HepG2 (cell line): ENCODE data around the gene SHF. TPM values are rescaled to one million over a fixed set of nuclear protein-coding genes. Genes with fewer than 3 reads are reported as not detected.
A peak's percentile ranks its signal among the peaks of the same experiment; 100 is the strongest.

Source experiments
- ATAC-seq: fragments of 200-7000 bp; cut with Tn5 transposase; 3 replicates; pipeline ENCODE4 v1.9.1; 2020; ENCODE audit warnings: mild to moderate bottlenecking, moderate library complexity
- BruUV-seq: library from RNA; stranded (reverse); fragments of 400-500 nt; replicated peaks from 2 replicates; lab custom pipeline; 2021; lab: Mats Ljungman, UMichigan
- CTCF ChIA-PET: fragments of 300-600 bp; formaldehyde crosslinking; extraction: SDS; loops from one replicate; lab custom pipeline; 2021; ENCODE audit warnings: low total read pairs, inconsistent platforms, low intra/inter-chr PET ratio; lab: Yijun Ruan, JAX
- POLR2A ChIA-PET: fragments of 350-600 bp; sonication (Branson Sonifier 250); formaldehyde crosslinking; loops from one replicate; lab custom pipeline; 2020; ENCODE audit warnings: antibody characterized with exemption, inconsistent platforms; lab: Yijun Ruan, JAX
- DNase-seq: peaks from one replicate; pipeline ENCODE4 v3.0.0-alpha.2; 2015; ENCODE audit warnings: low spot score
- FAIRE-seq: peaks from 3 replicates; lab custom pipeline; 2011; peaks lifted over from hg19 to GRCh38; lab: Jason Lieb, UNC
- H2AFZ ChIP-seq: one replicate; pipeline ENCODE4 v1.6.1; 2011; ENCODE audit warnings: low read length, inconsistent platforms
- H3K27ac ChIP-seq: fragments of 300-600 bp; 3 replicates; pipeline ENCODE4 v1.8.0; 2011; ENCODE audit warnings: mixed run types, mild to moderate bottlenecking, mixed read lengths, low read length, inconsistent platforms; ENCODE audit not compliant: insufficient read depth; ENCODE audit errors: extremely low read length
- H3K27me3 ChIP-seq, 2 experiments: fragments of 200-600 bp in 1 of 2; 2 replicates in 1 of 2; 3 replicates in 1 of 2; pipeline versions ENCODE4 v1.6.0 to v1.8.0; 2011; ENCODE audit warnings: low read length in 2 of 2, mild to moderate bottlenecking in 2 of 2, moderate library complexity in 2 of 2, inconsistent platforms in 1 of 2; ENCODE audit not compliant: insufficient read depth in 2 of 2, control insufficient read depth in 1 of 2
- H3K36me3 ChIP-seq, 2 experiments: fragments of 200-600 bp in 1 of 2; replicated peaks in 1 of 2; 2 replicates in 1 of 2; 3 replicates in 1 of 2; pipeline versions ENCODE4 v1.5.1 to v1.8.0; 2011; ENCODE audit warnings: low read length in 2 of 2, inconsistent platforms in 1 of 2; ENCODE audit not compliant: insufficient read depth in 2 of 2, control insufficient read depth in 1 of 2
- H3K4me1 ChIP-seq: 2 replicates; pipeline ENCODE4 v1.5.1; 2012; ENCODE audit warnings: low read length, inconsistent platforms; ENCODE audit not compliant: insufficient read depth
- H3K4me2 ChIP-seq: 2 replicates; pipeline ENCODE4 v1.6.0; 2011; ENCODE audit warnings: low read depth, low read length, inconsistent platforms
- H3K4me3 ChIP-seq, 3 experiments: fragments of 200-600 bp in 1 of 3; sonication (generic), shearing (Covaris generic) in 1 of 3; replicated peaks in 1 of 3; 2 replicates each; pipeline ENCODE4 v1.5.1; 2011 to 2016; ENCODE audit warnings: low read length in 3 of 3, inconsistent platforms in 2 of 3, low read depth in 2 of 3, mild to moderate bottlenecking in 2 of 3, control low read depth in 1 of 3, mixed read lengths in 1 of 3; ENCODE audit not compliant: insufficient read depth in 1 of 3
- H3K79me2 ChIP-seq: one replicate; pipeline ENCODE4 v1.6.1; 2011; ENCODE audit warnings: low read length, inconsistent platforms; ENCODE audit not compliant: insufficient read depth
- H3K9ac ChIP-seq: 2 replicates; pipeline ENCODE4 v1.6.0; 2011; ENCODE audit warnings: mild to moderate bottlenecking, low read depth, low read length, inconsistent platforms; ENCODE audit not compliant: insufficient read depth
- H3K9me3 ChIP-seq: 2 replicates; pipeline ENCODE4 v1.5.1; 2012; ENCODE audit warnings: mild to moderate bottlenecking, low read length
- H4K20me1 ChIP-seq: 2 replicates; pipeline ENCODE4 v1.6.0; 2011; ENCODE audit warnings: inconsistent platforms, mild to moderate bottlenecking, low read length, moderate library complexity; ENCODE audit not compliant: insufficient read depth
- AGO2 ChIP-seq: fragments of 200-400 bp; formaldehyde crosslinking; optimal IDR thresholded peaks from 2 replicates; pipeline ENCODE3; 2017; ENCODE audit warnings: mild to moderate bottlenecking, low read depth, low read length, moderate library complexity
- CAMTA2 ChIP-seq: sonication (generic); formaldehyde crosslinking; IDR thresholded peaks from 2 replicates; pipeline ENCODE4 v1.4.0; 2020; ENCODE audit warnings: mild to moderate bottlenecking, missing genetic modification reagents, borderline replicate concordance
- GABPB1 ChIP-seq: IDR thresholded peaks from 2 replicates; pipeline ENCODE4 v1.6.1; 2016; ENCODE audit warnings: mild to moderate bottlenecking, missing genetic modification reagents, moderate library complexity, missing compliant biosample characterization
- SRSF1 ChIP-seq: fragments of 200-400 bp; formaldehyde crosslinking; optimal IDR thresholded peaks from 2 replicates; pipeline ENCODE3; 2017; ENCODE audit warnings: mild to moderate bottlenecking, low read depth, low read length, moderate library complexity
- SRSF4 ChIP-seq: fragments of 200-400 bp; formaldehyde crosslinking; IDR thresholded peaks from one replicate; pipeline ENCODE4 v1.6.1; 2018; ENCODE audit warnings: mild to moderate bottlenecking, low read depth, low read length, moderate library complexity; ENCODE audit not compliant: poor library complexity, severe bottlenecking
- ZNF263 ChIP-seq: sonication (generic); formaldehyde crosslinking; IDR thresholded peaks from 2 replicates; pipeline ENCODE4 v1.4.0; 2020; ENCODE audit warnings: missing genetic modification reagents
- ZNF337 ChIP-seq: sonication (generic); formaldehyde crosslinking; IDR thresholded peaks from 2 replicates; pipeline ENCODE4 v1.5.1; 2020; ENCODE audit warnings: missing genetic modification reagents, low read depth, mild to moderate bottlenecking, borderline replicate concordance
- ZNF703 ChIP-seq: sonication (generic); formaldehyde crosslinking; IDR thresholded peaks from 2 replicates; pipeline ENCODE4 v1.5.1; 2020; ENCODE audit warnings: missing genetic modification reagents, mild to moderate bottlenecking, moderate library complexity, borderline replicate concordance
- ZNF792 ChIP-seq: IDR thresholded peaks from 2 replicates; pipeline ENCODE4 v1.6.1; 2016
- ZNF841 ChIP-seq: sonication (generic); formaldehyde crosslinking; IDR thresholded peaks from 2 replicates; pipeline ENCODE4 v1.8.1; 2023; ENCODE audit warnings: missing genetic modification reagents, borderline replicate concordance
- WGBS: methylation state at CpG from one replicate; pipeline ENCODE4 v1.1.6; 2017; ENCODE audit warnings: low lambda C conversion rate; 5-methylcytosine and 5-hydroxymethylcytosine counted together
- in situ Hi-C: cut with HindIII; loops from 2 replicates; pipeline ENCODE4 v1.10.0; 2017; ENCODE audit warnings: low pct_unique_long_range_greater_than_20kb; ENCODE audit not compliant: extremely low pct_ligation_motif_present
- intact Hi-C: fragments of 100-400 bp; cut with micrococcal nuclease; formaldehyde crosslinking; loops from one replicate; pipeline ENCODE4 v1.10.0; 2022; ENCODE audit not compliant: unreplicated experiment
- polyA plus RNA-seq, 8 experiments: library from polyadenylated mRNA; depleted of rRNA in 3 of 8; stranded (reverse) in 7 of 8; unstranded in 1 of 8; fragments of >200 nt; fragmentation: Illumina TruSeq in 4 of 8; extraction: Trizol in 4 of 8; gene quantifications; 2 replicates each; pipeline versions ENCODE4 v1.2.1 to v1.2.3, GENCODE V29; 2011 to 2016; ENCODE audit warnings: low read depth in 4 of 8, missing spikeins in 1 of 8, mixed read lengths in 1 of 8; ENCODE audit not compliant: insufficient read depth in 1 of 8
- total RNA-seq, 5 experiments: library from RNA; depleted of rRNA; stranded (reverse); fragments of >200 nt; fragmentation: Illumina TruSeq; extraction: Trizol; gene quantifications; 2 replicates each; pipeline ENCODE4 v1.2.3, GENCODE V29; 2016; ENCODE audit warnings: low read depth in 1 of 5
- TF ChIP-seq, protein P1 (sequence below): sonication (generic); formaldehyde crosslinking; IDR thresholded peaks from 2 replicates; pipeline ENCODE4 v1.5.1; 2020; ENCODE audit warnings: missing genetic modification reagents, mild to moderate bottlenecking, borderline replicate concordance

The SHF gene
- total and polyA plus RNA-seq, 2 of the 13 experiments (the other 11 are each of a cell fraction or from before 2014, with no cell fraction given) = 20.9 to 25.5 TPM

DNA sequence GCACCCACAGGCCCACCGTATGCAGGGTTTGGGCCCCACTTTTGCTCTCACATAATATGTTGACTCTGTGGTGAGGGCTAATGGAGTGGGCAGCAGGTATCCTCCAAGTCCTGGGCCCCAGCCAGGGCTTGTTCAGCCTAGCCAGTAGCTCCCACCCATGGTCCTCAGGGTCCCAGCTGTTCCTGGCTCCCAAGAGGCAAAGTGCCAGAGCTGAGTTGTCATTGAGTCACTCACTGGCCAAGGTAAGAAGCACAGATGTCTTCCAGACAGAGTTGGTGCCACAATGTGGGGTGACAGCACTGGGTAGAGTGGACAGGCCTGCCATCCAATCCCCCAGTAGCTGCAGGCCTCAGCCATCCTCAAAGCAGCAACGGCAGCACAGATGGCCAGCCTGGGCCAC, 4.3 kb downstream of the SHF start:
- no TSS peak for BruUV-seq
- 90% methylated on average over 2 of the region's 2 CpGs for WGBS
- intact Hi-C loops = no loop called here
- peaks cover 6% of the 10 kb centered on the region in 2 experiments; a peak in 3 of 5 replicates for H3K36me3 ChIP-seq
- FAIRE-seq (no peak), ATAC-seq (no peak), DNase-seq (no peak)
- peaks cover 0 to 3% of the 10 kb centered on the region in 2 experiments; a peak in 1 of 5 replicates for H3K27me3 ChIP-seq
- no peak overlapping the region for H2AFZ ChIP-seq
- peaks cover 73% of the 10 kb centered on the region for H3K79me2 ChIP-seq
- H4K20me1 ChIP-seq = peaks cover 31% of the 10 kb centered on the region
- no peak overlapping the region; the same call in 1 of the 2 replicates for H3K9ac ChIP-seq
- H3K4me3 ChIP-seq = no peak overlapping the region; a peak in 1 of 6 replicates
- ChIA-PET CTCF (no interaction called here), POLR2A (interaction anchor here (1.0 to 1.4 kb wide), 4 partner anchors 15 to 96 kb away, joined by 3 to 4 read pairs (median 3); no protein-coding TSS in a partner anchor)
- TF ChIP-seq ZNF703 (no peak), SRSF4 (no peak), SRSF1 (no peak), GABPB1 (no peak), ZNF263 (no peak), CAMTA2 (CRISPR knock-in tag) (no peak), ZNF792 (CRISPR knock-in tag) (no peak), AGO2 (no peak), ZNF337 (no peak), ZNF841 (no peak)
- TF ChIP-seq, protein P1, sequence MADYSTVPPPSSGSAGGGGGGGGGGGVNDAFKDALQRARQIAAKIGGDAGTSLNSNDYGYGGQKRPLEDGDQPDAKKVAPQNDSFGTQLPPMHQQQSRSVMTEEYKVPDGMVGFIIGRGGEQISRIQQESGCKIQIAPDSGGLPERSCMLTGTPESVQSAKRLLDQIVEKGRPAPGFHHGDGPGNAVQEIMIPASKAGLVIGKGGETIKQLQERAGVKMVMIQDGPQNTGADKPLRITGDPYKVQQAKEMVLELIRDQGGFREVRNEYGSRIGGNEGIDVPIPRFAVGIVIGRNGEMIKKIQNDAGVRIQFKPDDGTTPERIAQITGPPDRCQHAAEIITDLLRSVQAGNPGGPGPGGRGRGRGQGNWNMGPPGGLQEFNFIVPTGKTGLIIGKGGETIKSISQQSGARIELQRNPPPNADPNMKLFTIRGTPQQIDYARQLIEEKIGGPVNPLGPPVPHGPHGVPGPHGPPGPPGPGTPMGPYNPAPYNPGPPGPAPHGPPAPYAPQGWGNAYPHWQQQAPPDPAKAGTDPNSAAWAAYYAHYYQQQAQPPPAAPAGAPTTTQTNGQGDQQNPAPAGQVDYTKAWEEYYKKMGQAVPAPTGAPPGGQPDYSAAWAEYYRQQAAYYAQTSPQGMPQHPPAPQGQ = no peak
- in situ Hi-C loops = no loop called here
- H3K4me1 ChIP-seq = peaks cover 68% of the 10 kb centered on the region
- H3K9me3 ChIP-seq = no peaks in the 10 kb centered on the region
- 0 out of 2 replicates have a peak overlapping the region, but pooled peaks have one; percentile 79 for H3K4me2 ChIP-seq
- H3K27ac ChIP-seq = peak overlapping the region; percentile 20
